GM12874 (cell line): ENCODE data around the gene LDHD.

Experiments
- TF ChIP-seq, protein P1 (sequence below): IDR thresholded peaks from 2 replicates; pipeline ENCODE4 v1.5.1; 2011; ENCODE audit warnings: low read depth, mild to moderate bottlenecking, control low read depth, low read length, moderate library complexity; ENCODE audit not compliant: insufficient read depth

Gene LDHD

DNA sequence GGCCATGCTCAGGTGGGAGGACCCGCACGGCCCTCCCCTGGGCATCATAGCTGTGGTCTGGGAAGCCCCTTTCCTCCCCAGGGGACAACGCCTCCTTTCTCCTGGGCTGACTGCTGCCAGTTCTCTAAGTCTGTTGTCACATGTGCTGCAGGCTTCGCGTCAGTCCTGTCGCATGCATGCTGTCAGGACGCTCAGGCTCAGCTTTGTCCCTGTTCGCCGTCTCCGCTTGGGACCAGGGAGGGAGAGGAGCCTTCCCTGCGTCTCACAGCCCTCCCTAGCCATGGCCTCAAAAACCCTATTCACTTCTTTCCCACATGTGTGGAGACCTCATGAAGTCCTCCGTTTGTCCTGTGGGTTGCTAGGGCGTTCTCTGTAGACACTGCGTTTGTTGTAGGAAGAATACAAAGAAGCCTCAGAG, 21.4 kb downstream of the LDHD start:
- TF ChIP-seq, protein P1, sequence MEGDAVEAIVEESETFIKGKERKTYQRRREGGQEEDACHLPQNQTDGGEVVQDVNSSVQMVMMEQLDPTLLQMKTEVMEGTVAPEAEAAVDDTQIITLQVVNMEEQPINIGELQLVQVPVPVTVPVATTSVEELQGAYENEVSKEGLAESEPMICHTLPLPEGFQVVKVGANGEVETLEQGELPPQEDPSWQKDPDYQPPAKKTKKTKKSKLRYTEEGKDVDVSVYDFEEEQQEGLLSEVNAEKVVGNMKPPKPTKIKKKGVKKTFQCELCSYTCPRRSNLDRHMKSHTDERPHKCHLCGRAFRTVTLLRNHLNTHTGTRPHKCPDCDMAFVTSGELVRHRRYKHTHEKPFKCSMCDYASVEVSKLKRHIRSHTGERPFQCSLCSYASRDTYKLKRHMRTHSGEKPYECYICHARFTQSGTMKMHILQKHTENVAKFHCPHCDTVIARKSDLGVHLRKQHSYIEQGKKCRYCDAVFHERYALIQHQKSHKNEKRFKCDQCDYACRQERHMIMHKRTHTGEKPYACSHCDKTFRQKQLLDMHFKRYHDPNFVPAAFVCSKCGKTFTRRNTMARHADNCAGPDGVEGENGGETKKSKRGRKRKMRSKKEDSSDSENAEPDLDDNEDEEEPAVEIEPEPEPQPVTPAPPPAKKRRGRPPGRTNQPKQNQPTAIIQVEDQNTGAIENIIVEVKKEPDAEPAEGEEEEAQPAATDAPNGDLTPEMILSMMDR: no peak

DNA sequence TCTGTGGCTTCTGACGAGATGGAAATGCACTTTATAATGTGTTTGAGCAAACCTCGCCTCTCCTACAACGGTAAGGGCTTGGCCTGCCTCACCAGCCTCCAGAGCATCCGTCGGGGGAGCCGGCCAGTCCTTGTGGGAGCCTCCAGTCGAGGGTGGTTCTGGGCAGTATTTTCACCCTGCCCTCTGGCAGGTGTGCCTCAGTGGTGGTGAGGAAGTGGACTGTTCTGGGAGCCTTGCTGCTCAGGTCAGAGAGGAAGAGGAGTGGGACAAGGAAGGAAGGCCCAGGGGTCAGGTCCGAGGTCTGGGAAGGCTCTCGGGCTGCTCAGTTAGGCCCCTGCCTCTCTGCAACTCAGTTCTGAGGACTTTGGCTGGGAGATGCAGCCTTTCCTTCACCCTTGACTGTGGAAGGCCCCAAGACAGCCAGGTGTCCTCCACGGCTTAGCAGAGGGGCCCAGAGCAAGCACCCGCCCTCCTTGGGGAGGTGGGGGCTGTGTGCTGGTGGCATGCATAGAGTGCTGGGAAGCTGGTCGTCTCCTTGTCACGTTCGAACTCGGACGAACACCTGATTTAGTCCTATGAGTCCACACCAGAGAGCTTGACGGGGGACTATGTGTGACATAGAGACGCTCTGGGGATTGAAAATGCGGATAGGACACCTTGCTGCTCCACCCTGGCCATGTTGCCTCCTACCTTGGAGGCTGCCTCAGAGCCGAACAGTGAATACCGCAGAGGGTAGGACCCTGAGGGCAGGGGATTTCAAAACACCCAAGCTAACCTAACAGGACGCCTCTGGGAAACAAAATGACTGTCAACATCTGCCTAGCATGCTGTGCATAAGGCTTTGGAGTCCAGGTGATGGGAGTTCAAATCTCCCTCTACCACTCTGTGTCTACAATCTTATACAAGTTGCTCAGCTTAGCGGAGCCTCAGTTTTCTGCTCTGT, 22.7 kb downstream of the LDHD start:
- TF ChIP-seq, protein P1: no peak

DNA sequence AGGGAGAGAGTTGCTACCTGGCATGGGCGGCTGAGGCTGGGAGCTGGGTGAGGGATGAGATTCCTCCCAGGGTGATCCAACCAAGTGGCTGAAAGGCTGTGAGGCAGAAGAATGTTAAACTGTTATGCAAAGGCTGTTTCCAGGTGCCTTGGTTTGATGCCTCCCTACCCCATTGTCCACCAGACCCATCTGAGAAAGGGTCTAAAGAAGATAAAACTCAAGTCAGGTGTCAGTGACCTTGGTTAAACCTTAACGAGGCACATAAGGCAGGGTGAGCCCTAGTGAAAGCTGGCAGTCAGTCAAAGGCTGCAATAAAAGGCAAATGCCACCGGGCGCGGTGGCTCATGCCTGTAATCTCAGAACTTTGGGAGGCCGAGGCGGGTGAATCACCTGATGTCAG, 23.8 kb downstream of the LDHD start:
- TF ChIP-seq, protein P1: no peak

DNA sequence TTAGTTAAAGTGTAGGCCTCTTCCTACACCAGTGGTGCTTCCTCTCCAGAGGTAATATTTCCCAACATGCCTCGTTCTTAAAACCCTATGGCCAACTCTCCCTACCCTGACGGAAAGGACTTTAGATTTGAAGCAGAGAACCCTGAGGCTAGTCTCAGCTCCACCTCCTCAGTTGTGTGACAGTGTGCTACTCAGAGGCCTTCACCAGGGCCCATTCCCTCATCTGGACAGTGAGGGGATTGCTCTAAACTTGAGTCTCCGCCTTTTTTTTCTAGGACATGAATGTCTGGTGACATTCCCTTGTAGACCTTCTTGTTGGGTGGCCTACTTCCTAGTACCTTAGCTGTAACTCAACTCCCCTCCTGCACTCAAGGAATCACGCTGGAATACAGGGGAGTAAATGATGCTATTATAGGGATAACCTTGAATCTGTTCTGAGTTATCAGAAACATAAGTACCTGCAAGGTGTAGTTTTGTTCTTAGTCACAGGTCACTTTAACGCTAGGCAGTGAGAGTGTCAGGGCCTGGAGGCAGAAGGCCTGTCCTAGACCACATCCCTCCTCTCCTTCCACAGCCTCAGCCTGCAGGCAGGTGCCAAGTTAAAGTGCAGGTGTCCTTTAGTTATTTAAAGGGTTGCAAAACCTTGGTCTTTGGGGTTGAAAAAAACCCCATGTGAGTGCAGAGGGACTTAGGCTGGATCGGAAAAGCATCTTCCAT, 26.9 kb downstream of the LDHD start:
- TF ChIP-seq, protein P1: no peak

DNA sequence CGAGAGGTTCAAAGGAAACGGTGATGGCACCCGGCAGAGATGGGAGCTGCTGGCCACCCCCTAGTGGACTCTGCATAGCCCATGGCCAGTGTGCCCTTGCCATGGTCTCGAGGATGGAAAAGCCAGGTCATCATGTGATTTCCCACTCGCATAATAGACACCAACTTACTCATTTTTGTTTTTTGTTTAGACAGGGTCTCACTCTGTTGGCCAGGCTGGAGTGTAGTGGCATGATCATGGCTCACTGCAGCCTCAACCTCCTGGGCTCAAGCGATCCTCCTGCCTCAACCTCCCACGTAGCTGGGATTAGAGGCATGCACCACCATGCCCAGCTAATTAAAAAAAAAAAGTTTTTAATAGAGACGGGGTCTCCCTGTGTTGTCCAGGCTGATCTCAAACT, 27.6 kb downstream of the LDHD start:
- TF ChIP-seq, protein P1: no peak

DNA sequence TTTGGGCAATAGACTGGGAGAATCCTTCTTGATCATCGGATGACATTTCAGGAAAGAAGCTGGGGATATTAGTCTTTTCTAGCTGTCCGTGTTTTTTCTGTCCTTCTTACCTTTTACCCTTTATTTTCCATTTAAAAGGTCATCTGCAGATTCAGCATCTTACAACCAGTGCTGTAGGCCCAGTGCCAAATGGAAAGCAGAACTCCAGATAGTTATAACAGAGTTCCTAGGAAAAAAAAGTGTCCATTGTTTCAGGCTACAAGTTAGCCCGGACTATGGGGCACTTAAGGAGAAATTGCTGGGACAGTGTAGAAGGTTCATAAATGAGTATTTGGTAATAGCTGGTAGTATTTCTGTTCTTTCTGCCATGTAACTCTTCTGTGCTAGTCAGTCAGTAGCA, 28.4 kb downstream of the LDHD start:
- TF ChIP-seq, protein P1: no peak

DNA sequence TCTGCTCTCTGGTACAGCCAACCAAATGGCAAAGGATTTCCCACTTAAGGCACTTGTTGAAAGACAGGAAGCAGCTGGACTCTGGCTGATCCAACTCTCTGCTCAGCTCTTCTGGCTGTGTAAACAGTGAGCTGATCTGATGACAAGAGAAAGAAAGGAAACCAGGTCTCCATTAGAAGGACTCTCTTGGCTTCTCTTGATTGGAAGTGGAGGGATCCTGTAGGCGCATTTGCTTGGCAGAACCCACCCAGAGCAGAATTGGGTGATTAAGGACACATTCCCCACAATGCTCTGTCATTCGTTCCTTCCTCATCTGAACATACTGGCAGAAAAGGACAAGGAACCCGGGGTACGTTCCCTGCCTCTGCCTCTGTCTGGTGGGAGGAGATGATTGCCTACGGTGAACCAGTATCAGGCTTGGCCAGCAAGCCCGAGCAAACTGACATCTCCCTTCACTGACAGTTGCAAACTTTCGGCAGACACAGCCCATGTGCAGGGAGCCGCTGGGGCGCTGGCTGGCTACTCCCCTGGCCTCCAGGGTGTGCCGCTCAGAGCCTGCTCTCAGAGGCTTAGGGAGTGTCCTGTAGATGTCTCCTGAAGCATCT, 29.1 kb downstream of the LDHD start:
- TF ChIP-seq, protein P1: no peak
